C4-2B (cell line): ENCODE results near the gene TMEM125.

Source experiments
- ZFX ChIP-seq: fragments of 450-650 bp; IDR thresholded peaks from 2 replicates; pipeline ENCODE4 v1.6.1; 2017
- TF ChIP-seq, protein P1 (sequence below): fragments of 450-650 bp; conservative IDR thresholded peaks from 2 replicates; pipeline ENCODE4 v1.5.1; 2017; ENCODE audit warnings: mild to moderate bottlenecking

- TF ChIP-seq, protein P1, sequence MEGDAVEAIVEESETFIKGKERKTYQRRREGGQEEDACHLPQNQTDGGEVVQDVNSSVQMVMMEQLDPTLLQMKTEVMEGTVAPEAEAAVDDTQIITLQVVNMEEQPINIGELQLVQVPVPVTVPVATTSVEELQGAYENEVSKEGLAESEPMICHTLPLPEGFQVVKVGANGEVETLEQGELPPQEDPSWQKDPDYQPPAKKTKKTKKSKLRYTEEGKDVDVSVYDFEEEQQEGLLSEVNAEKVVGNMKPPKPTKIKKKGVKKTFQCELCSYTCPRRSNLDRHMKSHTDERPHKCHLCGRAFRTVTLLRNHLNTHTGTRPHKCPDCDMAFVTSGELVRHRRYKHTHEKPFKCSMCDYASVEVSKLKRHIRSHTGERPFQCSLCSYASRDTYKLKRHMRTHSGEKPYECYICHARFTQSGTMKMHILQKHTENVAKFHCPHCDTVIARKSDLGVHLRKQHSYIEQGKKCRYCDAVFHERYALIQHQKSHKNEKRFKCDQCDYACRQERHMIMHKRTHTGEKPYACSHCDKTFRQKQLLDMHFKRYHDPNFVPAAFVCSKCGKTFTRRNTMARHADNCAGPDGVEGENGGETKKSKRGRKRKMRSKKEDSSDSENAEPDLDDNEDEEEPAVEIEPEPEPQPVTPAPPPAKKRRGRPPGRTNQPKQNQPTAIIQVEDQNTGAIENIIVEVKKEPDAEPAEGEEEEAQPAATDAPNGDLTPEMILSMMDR: no peak
- TF ChIP-seq ZFX: no peak
These were observed 2.9 kb upstream of the TMEM125 start for GRCh38 chr1:43266881-43267280.
